Endothelial cell (in vitro differentiated cells): Measurements from ENCODE around the gene NRCAM. TPM values are rescaled to one million over a fixed set of nuclear protein-coding genes. Genes with fewer than 3 reads are reported as not detected.

Experiments used
- DNase-seq: peaks from one replicate; pipeline ENCODE4 v3.0.0; 2021; ENCODE audit warnings: low spot score
- H3K27ac Mint-ChIP-seq: one replicate; pipeline ENCODE4 v1.8.0; 2021; ENCODE audit warnings: mixed read lengths, inconsistent platforms; ENCODE audit not compliant: unreplicated experiment
- H3K27me3 Mint-ChIP-seq: one replicate; pipeline ENCODE4 v1.8.0; 2021; ENCODE audit warnings: mild to moderate bottlenecking, moderate library complexity, mixed read lengths, inconsistent platforms; ENCODE audit not compliant: unreplicated experiment
- H3K36me3 Mint-ChIP-seq: one replicate; pipeline ENCODE4 v1.8.0; 2021; ENCODE audit warnings: mild to moderate bottlenecking, low read depth, mixed read lengths, inconsistent platforms; ENCODE audit not compliant: unreplicated experiment
- H3K4me1 Mint-ChIP-seq: one replicate; pipeline ENCODE4 v1.8.0; 2021; ENCODE audit warnings: mild to moderate bottlenecking, mixed read lengths, inconsistent platforms; ENCODE audit not compliant: unreplicated experiment
- H3K4me3 Mint-ChIP-seq: one replicate; pipeline ENCODE4 v1.8.0; 2021; ENCODE audit warnings: mild to moderate bottlenecking, mixed read lengths, inconsistent platforms; ENCODE audit not compliant: unreplicated experiment
- H3K9me3 Mint-ChIP-seq: one replicate; pipeline ENCODE4 v1.8.0; 2021; ENCODE audit warnings: mixed read lengths, inconsistent platforms; ENCODE audit not compliant: unreplicated experiment
- CTCF ChIP-seq: fragments of 200-600 bp; sonication (generic); IDR thresholded peaks from one replicate; pipeline ENCODE4 v1.5.0; 2021; ENCODE audit warnings: antibody characterized with exemption; ENCODE audit not compliant: unreplicated experiment
- total RNA-seq: library from RNA; stranded (reverse); fragmentation: NEBNext Ultra II Directional; extraction: Animal tissue kit (Norgen Biotek cat#: 25700); gene quantifications from one replicate; pipeline ENCODE4 v1.2.1, GENCODE V29; 2021; ENCODE audit not compliant: unreplicated experiment

NRCAM gene
- total RNA-seq, 1 donor from 2014 or later, result 2.2 TPM

GRCh38 chr7:108450160-108450559, 6.1 kb downstream of the NRCAM start:
- Mint-ChIP-seq H3K27me3 (peaks cover 2% of the 10 kb centered on the region), H3K9me3 (no peaks in the 10 kb centered on the region), H3K4me3 (no peak overlapping the region), H3K4me1 (peaks cover 2% of the 10 kb centered on the region), H3K36me3 (no peaks in the 10 kb centered on the region), H3K27ac (no peak overlapping the region)
- DNase-seq, result no peak
- no peak for TF ChIP-seq CTCF

- no peak for TF ChIP-seq CTCF
- peaks cover under 1% of the 10 kb centered on the region for H3K4me1 Mint-ChIP-seq
- no peak overlapping the region for H3K27ac Mint-ChIP-seq
- H3K4me3 Mint-ChIP-seq, result no peak overlapping the region
- H3K9me3 Mint-ChIP-seq, result no peaks in the 10 kb centered on the region
- DNase-seq, result no peak
- H3K27me3 Mint-ChIP-seq, result peaks cover under 1% of the 10 kb centered on the region
- H3K36me3 Mint-ChIP-seq, result no peaks in the 10 kb centered on the region
Measured at GRCh38 chr7:108449521-108449920, 6.7 kb downstream of the NRCAM start.

DNA sequence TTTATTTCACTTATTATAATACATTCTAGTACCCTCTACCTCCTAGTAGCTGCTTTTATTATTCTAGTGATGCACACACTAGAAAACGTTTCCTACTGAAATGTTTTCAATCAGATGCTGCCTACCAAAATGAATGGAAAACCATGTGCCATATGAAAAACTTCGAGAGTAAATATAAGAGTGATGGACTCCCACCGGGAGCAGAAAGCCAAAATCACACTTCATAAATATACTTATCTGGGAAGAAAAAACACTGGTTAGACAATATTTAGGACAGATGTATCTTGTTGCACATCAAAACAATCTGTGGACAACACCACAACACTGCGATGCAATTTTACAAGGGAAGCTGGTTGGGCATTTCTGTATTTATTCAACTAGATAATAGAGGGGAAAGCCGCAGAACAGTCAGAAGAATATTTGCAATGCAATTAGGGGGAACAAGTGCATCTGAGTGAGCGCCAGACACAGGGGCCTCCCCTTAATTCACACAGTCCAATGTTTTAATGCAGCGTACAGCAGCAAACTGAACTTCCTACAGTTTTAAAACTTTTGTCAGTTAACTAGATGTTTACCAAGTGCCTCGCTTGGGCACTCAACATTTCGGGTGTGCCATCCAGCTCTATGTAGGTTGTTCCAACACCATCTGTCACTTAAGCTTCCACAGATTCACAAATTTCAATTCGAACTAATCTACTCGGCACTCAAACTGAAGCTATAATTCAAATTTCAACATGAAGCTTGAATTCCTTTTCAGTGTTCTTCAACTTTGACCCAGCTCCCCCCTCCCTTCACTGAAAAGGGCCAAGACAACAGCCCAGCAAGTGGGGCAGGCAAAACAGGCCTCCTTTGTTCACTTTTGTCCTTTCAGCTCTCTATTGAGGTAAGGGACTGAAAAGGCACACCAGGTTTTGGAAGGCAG, 7.4 kb downstream of the NRCAM start:
- no peak for DNase-seq
- no peaks in the 10 kb centered on the region for H3K4me1 Mint-ChIP-seq
- no peaks in the 10 kb centered on the region for H3K27me3 Mint-ChIP-seq
- no peak for TF ChIP-seq CTCF
- no peak overlapping the region for H3K27ac Mint-ChIP-seq
- H3K4me3 Mint-ChIP-seq, result no peak overlapping the region
- no peaks in the 10 kb centered on the region for H3K36me3 Mint-ChIP-seq
- H3K9me3 Mint-ChIP-seq, result no peaks in the 10 kb centered on the region

- Mint-ChIP-seq H3K27ac (no peak overlapping the region), H3K36me3 (no peaks in the 10 kb centered on the region), H3K9me3 (no peaks in the 10 kb centered on the region), H3K4me3 (no peak overlapping the region), H3K4me1 (no peaks in the 10 kb centered on the region), H3K27me3 (no peaks in the 10 kb centered on the region)
- TF ChIP-seq CTCF, result no peak
- DNase-seq, result no peak
Measured at GRCh38 chr7:108442039-108442568, 14.1 kb downstream of the NRCAM start.

DNA sequence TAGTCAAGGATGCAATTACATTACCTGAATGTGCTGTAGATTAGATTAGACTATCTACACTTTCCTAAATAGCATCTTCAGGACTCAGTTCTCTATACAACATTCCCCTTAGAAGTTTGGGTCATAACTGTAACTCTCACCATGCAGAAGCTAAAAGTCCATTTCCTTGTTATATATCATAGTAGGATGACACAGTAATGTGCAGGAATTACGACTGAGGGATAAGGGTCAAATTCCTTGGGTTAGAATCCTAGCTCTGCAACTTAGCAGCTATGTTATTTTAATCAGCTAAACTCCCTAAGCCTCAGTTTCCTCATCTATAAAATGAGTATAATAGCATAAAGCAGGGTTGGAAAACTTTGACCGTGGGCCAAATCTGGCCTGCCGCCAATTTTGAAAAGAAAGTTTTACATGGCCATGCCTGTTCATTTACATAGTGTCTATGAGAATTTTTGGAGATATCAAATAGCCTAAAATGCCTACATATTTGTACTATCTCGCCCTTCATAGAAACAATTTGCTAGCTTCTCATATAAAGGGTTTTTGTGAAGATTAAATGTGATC, 14.8 kb downstream of the NRCAM start:
- TF ChIP-seq CTCF, result no peak
- DNase-seq, result no peak
- Mint-ChIP-seq H3K4me3 (no peak overlapping the region), H3K27ac (no peak overlapping the region), H3K36me3 (no peaks in the 10 kb centered on the region), H3K9me3 (no peaks in the 10 kb centered on the region), H3K27me3 (no peaks in the 10 kb centered on the region), H3K4me1 (no peaks in the 10 kb centered on the region)
